Large intestine (tissue), 3 donors: ENCODE measurements around the gene SMTN. TPM values are rescaled to one million over a fixed set of nuclear protein-coding genes. Genes with fewer than 3 reads are reported as not detected.

Source experiments
- DNase-seq, 2 donors: peaks; one replicate each; pipeline versions ENCODE4 v3.0.0 to v3.0.0-alpha.2; 2013
- H3K27ac ChIP-seq: one replicate; pipeline ENCODE4 v1.5.1; 2013; ENCODE audit warnings: low read length
- H3K27me3 ChIP-seq: 2 replicates; pipeline ENCODE4 v1.6.1; 2013; ENCODE audit warnings: low read length; ENCODE audit not compliant: control insufficient read depth, insufficient read depth
- H3K36me3 ChIP-seq: 2 replicates; pipeline ENCODE4 v1.6.1; 2013; ENCODE audit warnings: low read length; ENCODE audit not compliant: control insufficient read depth, insufficient read depth
- H3K4me1 ChIP-seq: one replicate; pipeline ENCODE4 v1.6.1; 2013; ENCODE audit warnings: low read length; ENCODE audit not compliant: control insufficient read depth, insufficient read depth
- H3K4me3 ChIP-seq: one replicate; pipeline ENCODE4 v1.5.1; 2013; ENCODE audit warnings: low read length
- H3K9me3 ChIP-seq: one replicate; pipeline ENCODE4 v1.6.1; 2013; ENCODE audit warnings: mild to moderate bottlenecking, low read depth, low read length, moderate library complexity; ENCODE audit not compliant: control insufficient read depth
- WGBS: methylation state at CpG from one replicate; pipeline ENCODE4 v1.1.5; 2013; ENCODE audit warnings: low lambda C conversion rate; ENCODE audit not compliant: insufficient coverage; 5-methylcytosine and 5-hydroxymethylcytosine counted together
- polyA plus RNA-seq: library from polyadenylated mRNA; unstranded; fragments of 120-200 nt; gene quantifications from one replicate; pipeline ENCODE4 v1.2.1, GENCODE V29; 2013

SMTN gene
- polyA plus RNA-seq, 1 donor: 96.3 TPM

DNA sequence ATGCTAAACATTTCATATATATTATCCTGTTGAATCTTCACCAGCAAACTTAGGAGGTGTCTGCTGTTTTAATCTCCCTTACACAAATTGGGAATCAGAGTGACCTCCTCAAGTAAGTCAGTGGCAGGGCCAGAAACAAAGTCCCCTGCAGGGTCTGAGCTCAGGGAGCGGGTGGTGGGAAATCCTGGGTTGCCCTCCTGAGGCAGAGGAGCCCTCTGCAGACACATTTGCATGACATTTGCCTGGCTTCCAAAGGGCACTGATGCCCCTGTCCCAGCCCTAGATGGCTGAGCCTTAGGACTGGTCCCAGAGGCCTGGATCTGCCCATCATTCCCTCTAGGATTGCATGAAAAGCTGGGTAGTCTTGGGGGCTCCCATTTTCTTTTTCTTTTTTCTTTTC, 39.5 kb downstream of the SMTN start:
- no peak overlapping the region for H3K4me3 ChIP-seq
- no CpG with 5 or more reads among the region's 1 CpG for WGBS
- peaks cover 22% of the 10 kb centered on the region for H3K4me1 ChIP-seq
- H3K9me3 ChIP-seq: no peaks in the 10 kb centered on the region
- no peak overlapping the region for H3K27ac ChIP-seq
- no peaks in the 10 kb centered on the region for H3K27me3 ChIP-seq
- H3K36me3 ChIP-seq: no peaks in the 10 kb centered on the region
- no peak for DNase-seq

DNA sequence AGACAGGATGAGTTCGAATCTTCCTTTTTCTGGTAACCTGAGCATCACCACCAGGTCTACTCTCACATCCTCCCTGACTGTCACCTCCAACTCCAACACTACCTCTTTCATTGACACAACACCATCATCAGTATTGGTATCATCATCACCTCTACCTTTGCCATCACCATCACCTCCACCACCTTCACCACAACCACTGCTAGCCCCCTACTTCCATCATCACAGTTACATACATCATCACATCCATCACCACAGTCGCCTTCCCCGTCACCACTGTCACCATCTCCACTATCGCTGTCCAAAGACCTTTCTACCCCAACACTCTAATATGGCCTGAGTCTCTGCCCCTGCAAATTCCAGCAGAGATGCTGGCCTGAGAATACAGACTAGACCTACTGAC, 40.3 kb downstream of the SMTN start:
- Histone ChIP-seq H3K36me3 (no peaks in the 10 kb centered on the region), H3K9me3 (no peaks in the 10 kb centered on the region), H3K4me3 (no peak overlapping the region), H3K27me3 (no peaks in the 10 kb centered on the region), H3K4me1 (peaks cover 22% of the 10 kb centered on the region), H3K27ac (peak overlapping the region; percentile 93)
- DNase-seq: no peak
- 96% methylated on average over 3 of the region's 4 CpGs for WGBS

DNA sequence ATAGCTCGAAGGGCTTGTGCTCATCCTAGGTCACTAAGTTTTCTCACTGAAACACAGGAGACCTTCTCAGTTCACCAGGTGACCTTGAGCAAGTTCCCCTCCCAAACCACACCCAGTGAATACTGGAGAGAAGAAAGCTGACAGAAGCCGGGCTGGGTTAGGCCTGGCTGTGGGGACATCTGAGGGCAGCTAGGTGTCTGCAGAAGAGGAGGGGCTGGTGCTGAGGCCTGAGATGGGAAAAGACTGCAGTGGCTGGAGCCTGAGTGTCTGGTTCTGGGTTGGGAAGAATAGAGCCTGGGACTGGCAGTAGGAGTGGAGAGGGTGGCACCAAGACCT, 41.0 kb downstream of the SMTN start:
- peak overlapping the region; percentile 93 for H3K27ac ChIP-seq
- DNase-seq: peak in 1 of 2 donors; percentile 68
- no peaks in the 10 kb centered on the region for H3K9me3 ChIP-seq
- no CpG with 5 or more reads among the region's 2 CpGs for WGBS
- H3K4me1 ChIP-seq: peaks cover 22% of the 10 kb centered on the region
- H3K27me3 ChIP-seq: no peaks in the 10 kb centered on the region
- H3K4me3 ChIP-seq: no peak overlapping the region
- H3K36me3 ChIP-seq: no peaks in the 10 kb centered on the region

DNA sequence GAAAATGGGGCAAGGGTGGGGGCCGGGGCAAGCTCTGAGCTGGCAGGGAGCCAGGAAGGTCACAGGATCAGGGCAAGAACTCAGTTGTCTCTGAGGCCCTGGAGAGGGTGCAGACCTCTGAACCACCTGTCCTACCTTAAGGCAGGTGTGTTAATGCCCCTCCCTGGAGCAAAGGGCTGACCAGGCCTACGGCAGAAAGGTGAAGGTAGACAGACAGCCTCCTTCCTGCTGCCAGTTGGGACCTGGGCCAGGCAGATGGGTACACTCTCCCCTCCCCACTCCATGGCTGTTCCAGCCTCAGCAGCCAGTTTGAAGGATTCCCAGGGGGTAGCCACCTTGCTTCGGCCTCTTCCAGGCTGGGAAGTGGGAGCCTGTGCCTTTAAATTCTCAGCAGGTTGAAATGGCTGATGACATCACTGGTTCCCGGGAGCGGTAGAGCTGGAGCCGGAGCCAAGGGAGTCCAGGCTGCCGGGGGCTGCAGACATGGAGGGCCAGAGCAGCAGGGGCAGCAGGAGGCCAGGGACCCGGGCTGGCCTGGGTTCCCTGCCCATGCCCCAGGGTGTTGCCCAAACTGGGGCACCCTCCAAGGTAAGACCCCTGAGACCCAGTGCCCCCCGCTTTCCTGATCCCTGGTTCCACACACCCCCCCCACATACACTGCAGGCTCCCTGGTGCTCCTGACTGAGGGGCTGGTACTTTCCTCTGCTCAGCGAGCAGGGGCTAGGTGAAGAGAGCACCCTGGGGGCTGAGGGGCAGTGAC, 41.6 kb downstream of the SMTN start, which contains the start of gene INPP5J:
Gene INPP5J (plus strand): TSS at position 435 of the 760 bp plus-strand sequence. CDS start 49 bp downstream, at position 484.
- H3K9me3 ChIP-seq: no peaks in the 10 kb centered on the region
- WGBS: no CpG with 5 or more reads among the region's 10 CpGs
- peaks cover 22% of the 10 kb centered on the region for H3K4me1 ChIP-seq
- peak; percentile 88 to 97 for DNase-seq
- H3K36me3 ChIP-seq: no peaks in the 10 kb centered on the region
- no peaks in the 10 kb centered on the region for H3K27me3 ChIP-seq
- peak within 1 kb of the TSS; percentile 93 for H3K27ac ChIP-seq
- H3K4me3 ChIP-seq: peak within 1 kb of the TSS; percentile 67

DNA sequence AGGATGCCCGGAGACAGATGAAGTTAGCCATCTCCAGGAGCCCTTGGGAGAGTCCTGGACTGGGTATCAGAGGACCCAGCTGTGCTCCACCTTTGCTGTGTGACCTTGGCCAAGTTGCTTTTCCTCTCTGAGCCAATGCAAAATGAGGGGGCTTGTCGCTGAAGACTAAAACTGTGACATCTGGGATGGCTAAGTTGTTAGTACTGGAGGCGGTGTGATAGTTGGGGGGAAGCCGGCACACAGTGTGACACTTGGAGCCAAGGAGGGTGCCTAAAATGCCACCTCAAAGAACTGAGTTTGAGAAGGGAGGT, 42.1 kb downstream of the SMTN start:
- Histone ChIP-seq H3K9me3 (no peaks in the 10 kb centered on the region), H3K27me3 (no peaks in the 10 kb centered on the region), H3K4me3 (peak overlapping the region; percentile 67), H3K27ac (peak overlapping the region; percentile 93), H3K4me1 (peaks cover 22% of the 10 kb centered on the region), H3K36me3 (peaks cover 1% of the 10 kb centered on the region)
- DNase-seq: no peak
- no CpG with 5 or more reads among the region's 4 CpGs for WGBS

DNA sequence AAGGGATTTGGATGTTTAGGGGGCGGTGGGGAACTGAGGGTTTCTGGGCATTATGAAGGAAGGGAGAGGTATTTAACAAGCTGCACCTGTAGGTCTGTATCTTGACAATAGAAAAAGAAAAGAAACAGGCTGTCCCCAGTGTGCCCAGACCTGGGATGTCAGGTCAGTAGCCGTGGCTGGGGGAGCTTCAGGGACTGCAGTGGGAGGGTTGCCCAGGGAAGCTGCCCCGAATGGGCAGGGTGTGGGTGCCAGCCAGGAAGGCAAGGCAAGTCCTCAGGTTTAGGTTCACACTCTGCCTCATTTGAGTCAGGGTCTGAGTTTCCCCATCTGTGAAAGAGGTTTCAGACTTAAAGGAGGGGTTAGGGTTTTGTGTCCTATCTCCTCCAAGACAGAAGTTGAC, 43.2 kb downstream of the SMTN start:
- no peak for DNase-seq
- Histone ChIP-seq H3K4me1 (peaks cover 22% of the 10 kb centered on the region), H3K27ac (no peak overlapping the region), H3K9me3 (no peaks in the 10 kb centered on the region), H3K36me3 (peaks cover 5% of the 10 kb centered on the region), H3K27me3 (no peaks in the 10 kb centered on the region), H3K4me3 (no peak overlapping the region)
- no CpG with 5 or more reads among the region's 3 CpGs for WGBS

DNA sequence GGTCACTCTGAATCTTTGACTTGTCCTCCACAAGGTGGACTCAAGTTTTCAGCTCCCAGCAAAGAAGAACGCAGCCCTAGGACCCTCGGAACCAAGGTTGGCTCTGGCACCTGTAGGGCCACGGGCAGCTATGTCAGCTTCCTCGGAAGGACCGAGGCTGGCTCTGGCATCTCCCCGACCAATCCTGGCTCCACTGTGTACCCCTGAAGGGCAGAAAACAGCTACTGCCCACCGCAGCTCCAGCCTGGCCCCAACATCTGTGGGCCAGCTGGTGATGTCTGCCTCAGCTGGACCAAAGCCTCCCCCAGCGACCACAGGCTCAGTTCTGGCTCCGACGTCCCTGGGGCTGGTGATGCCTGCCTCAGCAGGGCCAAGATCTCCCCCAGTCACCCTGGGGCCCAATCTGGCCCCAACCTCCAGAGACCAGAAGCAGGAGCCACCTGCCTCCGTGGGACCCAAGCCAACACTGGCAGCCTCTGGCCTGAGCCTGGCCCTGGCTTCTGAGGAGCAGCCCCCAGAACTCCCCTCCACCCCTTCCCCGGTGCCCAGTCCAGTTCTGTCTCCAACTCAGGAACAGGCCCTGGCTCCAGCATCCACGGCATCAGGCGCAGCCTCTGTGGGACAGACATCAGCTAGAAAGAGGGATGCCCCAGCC, 43.8 kb downstream of the SMTN start:
- H3K27ac ChIP-seq: no peak overlapping the region
- DNase-seq: no peak
- WGBS: no CpG with 5 or more reads among the region's 14 CpGs
- no peak overlapping the region for H3K4me3 ChIP-seq
- no peaks in the 10 kb centered on the region for H3K9me3 ChIP-seq
- H3K36me3 ChIP-seq: peaks cover 5% of the 10 kb centered on the region
- H3K27me3 ChIP-seq: no peaks in the 10 kb centered on the region
- H3K4me1 ChIP-seq: peaks cover 22% of the 10 kb centered on the region

DNA sequence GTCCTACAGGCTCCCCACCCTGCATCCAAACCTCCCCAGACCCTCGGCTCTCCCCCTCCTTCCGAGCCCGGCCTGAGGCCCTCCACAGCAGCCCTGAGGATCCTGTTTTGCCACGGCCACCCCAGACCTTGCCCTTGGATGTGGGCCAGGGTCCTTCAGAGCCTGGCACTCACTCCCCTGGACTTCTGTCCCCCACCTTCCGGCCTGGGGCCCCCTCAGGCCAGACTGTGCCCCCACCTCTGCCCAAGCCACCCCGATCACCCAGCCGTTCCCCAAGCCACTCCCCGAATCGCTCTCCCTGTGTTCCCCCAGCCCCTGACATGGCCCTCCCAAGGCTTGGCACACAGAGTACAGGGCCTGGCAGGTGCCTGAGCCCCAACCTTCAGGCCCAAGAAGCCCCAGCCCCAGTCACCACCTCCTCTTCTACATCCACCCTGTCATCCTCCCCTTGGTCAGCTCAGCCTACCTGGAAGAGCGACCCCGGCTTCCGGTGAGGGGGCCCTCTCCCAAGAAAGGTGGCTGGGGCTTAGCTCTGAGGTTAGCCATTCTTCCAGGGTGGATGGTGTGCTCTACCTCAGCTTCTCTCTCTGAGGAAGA, 44.5 kb downstream of the SMTN start:
- Histone ChIP-seq H3K4me1 (peaks cover 22% of the 10 kb centered on the region), H3K4me3 (no peak overlapping the region), H3K36me3 (peaks cover 5% of the 10 kb centered on the region), H3K27ac (no peak overlapping the region), H3K9me3 (no peaks in the 10 kb centered on the region), H3K27me3 (no peaks in the 10 kb centered on the region)
- no peak for DNase-seq
- no CpG with 5 or more reads among the region's 12 CpGs for WGBS

DNA sequence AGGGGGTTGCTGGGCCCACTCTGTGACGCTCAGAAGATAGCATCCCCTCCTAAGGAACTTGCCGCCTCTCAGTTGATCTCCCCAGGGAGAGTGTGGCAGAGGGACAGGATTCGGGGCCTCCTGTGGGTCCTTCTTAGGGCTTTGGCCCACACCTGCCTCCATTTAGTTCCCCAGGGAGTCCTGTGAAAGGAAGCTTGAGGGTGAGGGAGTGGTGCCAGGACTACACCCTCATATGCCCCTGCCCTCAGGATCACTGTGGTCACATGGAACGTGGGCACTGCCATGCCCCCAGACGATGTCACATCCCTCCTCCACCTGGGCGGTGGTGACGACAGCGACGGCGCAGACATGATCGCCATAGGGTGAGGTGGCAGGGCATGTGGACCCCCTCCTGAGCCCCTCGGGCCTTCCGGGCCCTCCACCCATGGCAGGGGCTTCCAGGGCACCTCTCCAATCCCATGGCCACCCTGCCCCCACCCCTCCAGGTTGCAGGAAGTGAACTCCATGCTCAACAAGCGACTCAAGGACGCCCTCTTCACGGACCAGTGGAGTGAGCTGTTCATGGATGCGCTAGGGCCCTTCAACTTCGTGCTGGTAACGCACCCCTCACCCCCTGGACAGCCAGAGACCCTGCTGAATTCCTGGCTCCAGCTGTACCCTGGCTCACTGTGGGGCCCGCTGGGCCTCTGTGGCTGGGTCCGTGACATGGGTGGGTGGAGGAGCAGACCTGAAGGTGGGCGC, 45.2 kb downstream of the SMTN start:
- no CpG with 5 or more reads among the region's 22 CpGs for WGBS
- peaks cover 5% of the 10 kb centered on the region for H3K36me3 ChIP-seq
- peaks cover 20% of the 10 kb centered on the region for H3K4me1 ChIP-seq
- no peak overlapping the region for H3K27ac ChIP-seq
- H3K27me3 ChIP-seq: no peaks in the 10 kb centered on the region
- H3K9me3 ChIP-seq: no peaks in the 10 kb centered on the region
- no peak overlapping the region for H3K4me3 ChIP-seq
- DNase-seq: no peak

DNA sequence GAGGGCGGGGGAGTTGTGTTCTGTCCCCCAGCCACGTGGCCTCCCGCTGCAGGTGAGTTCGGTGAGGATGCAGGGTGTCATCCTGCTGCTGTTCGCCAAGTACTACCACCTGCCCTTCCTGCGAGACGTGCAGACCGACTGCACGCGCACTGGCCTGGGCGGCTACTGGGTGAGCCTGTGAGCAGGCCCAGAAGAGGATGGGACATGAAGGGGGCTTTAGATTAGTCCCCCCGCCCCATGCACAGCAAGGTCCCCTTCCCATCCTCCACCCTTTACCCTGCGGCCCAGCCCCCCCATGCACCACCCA, 45.7 kb downstream of the SMTN start:
- Histone ChIP-seq H3K4me1 (peaks cover 15% of the 10 kb centered on the region), H3K27me3 (no peaks in the 10 kb centered on the region), H3K4me3 (no peak overlapping the region), H3K9me3 (no peaks in the 10 kb centered on the region), H3K36me3 (peaks cover 5% of the 10 kb centered on the region), H3K27ac (no peak overlapping the region)
- DNase-seq: no peak
- WGBS: no CpG with 5 or more reads among the region's 13 CpGs
